ENCODE measurements around the gene BYSL.

DNA sequence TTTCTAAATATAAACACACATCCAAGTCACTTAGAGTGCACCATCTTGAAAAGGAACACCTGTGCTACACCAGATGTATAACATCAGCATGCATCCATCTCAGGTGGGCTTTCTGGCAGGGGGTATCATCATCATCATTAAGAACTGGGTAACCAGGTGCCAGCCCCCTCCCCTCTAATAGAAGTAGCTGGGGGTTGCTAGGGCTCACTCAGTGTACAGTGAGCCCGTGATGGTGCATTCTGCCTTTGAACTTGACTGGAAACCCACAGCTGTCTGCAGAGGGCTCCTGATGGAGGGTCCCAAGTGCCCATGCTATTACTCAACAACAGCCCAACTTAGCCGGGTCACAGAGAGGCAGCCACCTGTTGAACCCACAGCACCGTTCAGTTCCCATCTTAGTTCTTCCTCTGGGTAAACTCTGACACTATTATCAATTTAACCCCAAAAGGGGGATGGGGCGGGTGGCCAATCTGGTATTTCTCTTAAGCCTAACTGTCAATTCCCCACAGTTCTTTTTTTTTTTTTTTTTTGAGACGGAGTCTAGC is 53.1 kb downstream of the BYSL start:
- TF ChIP-seq, protein P1, sequence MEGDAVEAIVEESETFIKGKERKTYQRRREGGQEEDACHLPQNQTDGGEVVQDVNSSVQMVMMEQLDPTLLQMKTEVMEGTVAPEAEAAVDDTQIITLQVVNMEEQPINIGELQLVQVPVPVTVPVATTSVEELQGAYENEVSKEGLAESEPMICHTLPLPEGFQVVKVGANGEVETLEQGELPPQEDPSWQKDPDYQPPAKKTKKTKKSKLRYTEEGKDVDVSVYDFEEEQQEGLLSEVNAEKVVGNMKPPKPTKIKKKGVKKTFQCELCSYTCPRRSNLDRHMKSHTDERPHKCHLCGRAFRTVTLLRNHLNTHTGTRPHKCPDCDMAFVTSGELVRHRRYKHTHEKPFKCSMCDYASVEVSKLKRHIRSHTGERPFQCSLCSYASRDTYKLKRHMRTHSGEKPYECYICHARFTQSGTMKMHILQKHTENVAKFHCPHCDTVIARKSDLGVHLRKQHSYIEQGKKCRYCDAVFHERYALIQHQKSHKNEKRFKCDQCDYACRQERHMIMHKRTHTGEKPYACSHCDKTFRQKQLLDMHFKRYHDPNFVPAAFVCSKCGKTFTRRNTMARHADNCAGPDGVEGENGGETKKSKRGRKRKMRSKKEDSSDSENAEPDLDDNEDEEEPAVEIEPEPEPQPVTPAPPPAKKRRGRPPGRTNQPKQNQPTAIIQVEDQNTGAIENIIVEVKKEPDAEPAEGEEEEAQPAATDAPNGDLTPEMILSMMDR (IDR thresholded peaks at IDR 0.05; ENCODE audit: poor library complexity), result no peak
- TF ChIP-seq EZH2 (IDR thresholded peaks at IDR 0.05; ENCODE audit: borderline replicate concordance), result no peak
- TF ChIP-seq EZH2phosphoT487 (IDR thresholded peaks at IDR 0.05; ENCODE audit: low read depth, severe bottlenecking, unreplicated experiment), result no peak
